Stimulated activated CD4-positive, alpha-beta T cell treated with anti-CD3 and anti-CD28 coated beads, TNF-alpha, amount 100 ng/mL, for 48 hours (primary cell): ENCODE measurements around the gene GUSB.

ENCODE experiments used
- DNase-seq, 3 donors: peaks; one replicate each; pipeline ENCODE4 v3.0.0-alpha.2; 2020; ENCODE audit warnings: low read depth in 3 of 3

Gene GUSB

DNA sequence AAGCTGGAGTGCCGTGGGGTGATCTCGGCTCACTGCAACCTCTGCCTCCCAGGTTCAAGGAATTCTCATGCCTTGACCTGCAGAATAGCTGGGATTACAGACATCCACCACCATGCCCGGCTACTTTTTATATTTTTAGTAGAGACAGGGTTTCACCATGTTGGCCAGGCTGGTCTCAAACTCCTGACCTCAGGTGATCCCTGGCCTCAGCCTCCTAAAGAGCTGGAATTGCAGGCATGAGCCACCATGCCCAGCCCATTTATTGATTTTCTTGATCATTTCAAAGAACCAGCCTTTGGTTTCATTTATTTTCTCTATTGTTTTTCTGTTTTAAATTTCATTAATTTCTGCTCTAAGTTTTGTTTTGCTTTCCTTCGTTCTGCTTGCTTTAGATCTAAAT lies 50.3 kb downstream of the GUSB start:
- DNase-seq, result no peak

DNA sequence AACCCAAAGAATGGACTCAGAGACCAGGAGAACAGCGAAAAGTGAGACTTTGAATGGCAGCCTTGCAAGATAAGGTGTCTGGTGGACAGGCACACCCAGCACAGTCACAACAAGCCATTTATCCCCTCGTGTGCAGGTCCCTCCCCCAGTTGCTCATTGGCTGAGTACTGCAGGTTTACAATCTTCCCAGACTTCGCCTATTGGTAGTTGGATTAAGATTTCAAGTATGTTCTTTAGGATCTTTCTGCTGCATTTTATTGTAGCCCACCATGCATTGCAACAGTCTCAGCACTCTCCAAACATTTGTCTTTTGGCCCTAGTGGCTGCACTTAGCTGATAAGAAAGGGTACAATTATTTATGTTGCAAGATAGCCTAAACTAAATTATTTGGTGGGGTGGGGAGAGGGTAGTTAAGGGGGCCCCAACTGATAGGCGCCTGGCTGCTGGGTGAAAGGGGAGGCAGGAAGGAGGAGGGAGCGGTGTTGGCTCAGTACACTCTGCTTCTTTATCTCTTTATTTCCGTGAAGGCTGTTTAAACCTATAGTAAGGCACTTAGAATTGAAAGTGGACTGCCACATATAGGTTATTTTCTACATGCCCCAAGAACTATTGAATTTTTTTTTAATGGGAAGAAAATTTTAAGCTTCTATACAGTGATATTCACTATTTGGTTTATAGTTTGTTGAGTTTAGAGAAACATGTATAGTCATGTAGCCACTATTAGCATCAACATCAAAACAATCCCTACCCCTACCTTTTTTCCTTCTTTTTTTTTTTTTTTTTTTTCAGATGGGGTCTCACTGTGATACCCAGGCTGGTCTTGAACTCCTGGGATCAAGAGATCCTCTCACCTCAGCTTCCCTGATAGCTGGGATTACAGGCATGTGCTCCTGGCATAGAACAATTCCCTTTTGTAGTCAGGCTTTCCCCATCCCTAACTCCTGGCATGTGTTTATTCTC lies 54.2 kb downstream of the GUSB start:
- DNase-seq, result no peak

DNA sequence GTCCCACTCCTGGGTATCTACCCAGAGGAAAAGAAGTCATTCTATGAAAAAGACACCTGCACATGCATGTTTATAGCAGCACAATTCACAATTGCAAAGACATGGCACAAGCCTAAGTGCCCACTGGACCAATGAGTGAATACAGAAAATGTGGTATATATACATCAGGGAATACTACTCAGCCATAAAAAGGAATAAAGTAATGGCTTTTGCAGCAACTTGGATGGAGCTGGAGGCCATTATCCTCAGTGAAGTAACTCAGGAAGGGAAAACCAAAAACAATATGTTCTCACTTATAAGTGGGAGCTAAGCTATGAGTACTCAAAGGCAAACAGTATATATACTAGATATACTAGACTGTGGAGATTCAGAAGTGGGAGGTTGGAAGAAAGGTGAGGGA lies 55.4 kb downstream of the GUSB start:
- no peak for DNase-seq

DNA sequence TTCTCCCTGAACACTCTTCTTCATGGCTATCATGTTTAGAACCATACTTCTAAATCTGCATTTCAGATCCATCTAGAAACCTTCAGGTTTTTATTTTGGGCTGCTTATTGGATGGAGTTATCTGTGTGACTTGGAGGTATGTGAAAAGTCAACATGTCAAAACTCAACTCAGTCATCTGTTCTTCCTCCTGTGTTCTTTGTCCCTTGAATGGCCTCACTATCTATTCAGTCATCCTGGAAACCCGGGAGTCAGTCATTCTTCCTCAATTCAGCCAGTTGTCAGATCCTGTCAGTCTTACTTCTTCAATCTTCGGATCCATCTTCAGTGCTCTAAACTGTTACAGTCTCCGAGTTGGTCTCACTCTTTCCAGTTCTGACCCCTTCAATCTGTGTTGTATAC lies 57.0 kb downstream of the GUSB start:
- no peak for DNase-seq

DNA sequence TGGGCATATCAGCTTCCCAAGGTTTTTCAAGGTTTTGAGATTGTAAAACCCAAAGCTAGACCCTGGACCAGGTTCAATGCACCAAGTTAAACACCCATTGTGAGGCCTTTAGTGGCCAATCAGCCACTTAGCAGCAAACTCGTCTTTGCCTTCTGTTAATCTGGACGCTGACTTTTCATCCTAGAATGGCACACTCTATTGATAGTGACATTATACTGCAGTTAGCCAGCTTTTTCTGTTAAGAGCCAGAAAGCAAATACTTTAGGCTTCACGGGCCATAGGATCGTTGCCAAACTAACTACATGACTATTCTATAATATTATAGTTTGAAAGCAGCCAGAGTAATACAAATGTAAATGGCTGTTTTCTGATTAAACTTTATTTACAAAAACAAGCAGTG lies 57.8 kb downstream of the GUSB start:
- DNase-seq, result no peak

DNA sequence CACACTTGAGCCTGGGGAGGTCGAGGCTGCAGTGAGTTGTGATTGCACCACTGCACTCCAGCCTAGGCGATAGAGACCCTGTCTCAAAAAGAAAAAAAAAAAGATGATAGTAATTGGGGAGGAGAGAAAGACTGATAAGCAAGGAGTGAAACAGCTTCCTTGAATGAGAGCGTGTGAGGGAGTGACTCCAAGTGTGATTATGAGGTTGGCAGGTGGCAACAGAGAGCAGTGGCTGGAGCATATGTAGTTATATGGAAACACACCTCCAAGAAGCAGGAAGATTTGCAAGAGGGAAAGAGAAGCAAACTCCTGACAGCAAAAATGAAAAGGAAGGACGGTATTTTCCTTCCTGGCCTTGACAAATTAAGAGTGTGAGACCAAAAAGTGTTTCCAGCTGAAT lies 58.7 kb downstream of the GUSB start:
- no peak for DNase-seq

DNA sequence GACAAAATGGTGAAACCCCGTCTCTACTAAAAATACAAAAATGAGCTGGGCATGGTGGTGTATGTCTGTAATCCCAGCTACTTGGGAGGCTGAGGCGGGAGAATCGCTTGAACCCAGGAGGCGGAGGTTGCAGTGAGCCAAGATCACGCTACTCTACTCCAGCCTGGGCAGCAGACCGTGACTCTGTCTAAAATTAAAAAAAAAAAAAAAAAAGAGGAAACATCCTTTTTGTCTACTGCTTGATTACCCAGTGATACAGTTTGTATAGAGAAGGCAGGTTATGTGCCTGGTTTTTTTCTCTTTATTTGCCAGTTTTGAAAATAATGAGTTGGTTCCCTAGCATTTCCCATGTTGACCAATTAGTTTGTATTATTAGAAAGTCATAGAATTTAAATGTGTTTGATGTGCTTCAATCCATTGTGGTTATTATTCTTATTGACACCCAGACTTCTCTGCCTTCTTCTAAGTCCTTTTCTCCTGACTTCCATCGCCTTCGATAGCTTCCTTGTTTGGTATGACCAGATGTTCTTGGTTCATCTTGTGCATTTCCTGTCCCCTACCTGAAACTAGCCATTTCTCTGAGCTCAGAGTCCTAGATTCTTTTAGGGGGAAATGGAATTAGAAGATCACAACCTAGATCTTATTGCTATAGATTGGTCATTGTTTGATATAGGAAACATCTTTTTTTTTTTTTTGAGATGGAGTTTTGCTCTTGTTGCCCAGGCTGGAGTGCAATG lies 65.9 kb downstream of the GUSB start:
- no peak for DNase-seq

DNA sequence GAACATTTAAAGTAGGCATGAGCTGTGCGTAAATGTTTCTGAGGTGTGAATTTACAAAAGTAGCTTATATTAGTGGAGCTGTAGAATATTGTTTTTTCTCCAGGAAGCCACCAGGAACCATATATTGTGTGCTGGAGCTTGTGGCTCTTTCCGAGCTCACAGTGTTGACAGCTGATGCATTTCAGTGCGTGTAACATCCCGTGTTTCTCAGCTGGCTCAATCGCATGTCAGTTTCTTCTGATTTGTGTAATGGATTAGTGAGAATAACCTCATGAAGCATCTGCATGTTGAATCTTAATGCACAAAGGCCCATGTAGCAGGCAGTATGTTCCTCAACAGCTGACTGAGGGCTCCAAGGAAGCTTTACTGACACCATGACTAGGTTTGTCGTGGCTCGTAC lies 69.8 kb downstream of the GUSB start:
- DNase-seq, result no peak
